HG03039 (cell line): ENCODE results near the gene FBXL20.

ENCODE experiments used
- ATAC-seq: cut with Tn5 transposase; IDR thresholded peaks from one replicate; pipeline ENCODE4 v1.9.1; 2021; ENCODE audit warnings: mild to moderate bottlenecking, moderate library complexity; ENCODE audit not compliant: unreplicated experiment

FBXL20 gene

DNA sequence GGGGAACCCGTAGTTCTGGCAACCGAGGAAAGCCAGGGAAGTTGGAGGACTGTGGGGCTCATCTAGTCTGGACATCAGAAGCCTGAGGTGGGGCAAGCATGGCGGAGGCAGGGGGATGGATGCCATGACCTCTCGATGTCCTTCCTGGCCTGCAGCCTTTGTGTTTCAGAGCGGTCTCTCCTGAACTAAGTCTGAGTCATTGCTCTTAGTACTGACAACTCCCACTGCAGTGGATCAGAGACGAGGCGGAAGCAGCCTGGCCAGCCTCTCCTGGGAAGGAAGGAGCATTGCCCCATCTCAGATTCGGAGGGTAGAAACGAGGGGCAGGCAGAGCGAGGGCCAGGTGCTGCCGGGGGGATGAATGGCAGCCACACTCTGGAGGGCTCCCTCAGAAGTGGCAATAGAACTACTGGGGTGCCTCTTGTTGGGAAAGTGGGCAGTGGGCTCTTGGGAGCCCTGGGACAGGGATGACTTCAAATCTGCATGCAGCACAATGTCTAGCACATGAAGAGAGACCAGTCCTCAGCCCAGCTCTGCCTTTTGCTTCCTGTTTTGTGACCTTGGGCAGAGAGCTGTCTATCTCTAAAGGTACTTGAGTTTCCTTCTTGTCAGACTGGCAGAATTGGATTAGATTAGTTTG lies 172.0 kb downstream of the FBXL20 start:
- no peak for ATAC-seq

DNA sequence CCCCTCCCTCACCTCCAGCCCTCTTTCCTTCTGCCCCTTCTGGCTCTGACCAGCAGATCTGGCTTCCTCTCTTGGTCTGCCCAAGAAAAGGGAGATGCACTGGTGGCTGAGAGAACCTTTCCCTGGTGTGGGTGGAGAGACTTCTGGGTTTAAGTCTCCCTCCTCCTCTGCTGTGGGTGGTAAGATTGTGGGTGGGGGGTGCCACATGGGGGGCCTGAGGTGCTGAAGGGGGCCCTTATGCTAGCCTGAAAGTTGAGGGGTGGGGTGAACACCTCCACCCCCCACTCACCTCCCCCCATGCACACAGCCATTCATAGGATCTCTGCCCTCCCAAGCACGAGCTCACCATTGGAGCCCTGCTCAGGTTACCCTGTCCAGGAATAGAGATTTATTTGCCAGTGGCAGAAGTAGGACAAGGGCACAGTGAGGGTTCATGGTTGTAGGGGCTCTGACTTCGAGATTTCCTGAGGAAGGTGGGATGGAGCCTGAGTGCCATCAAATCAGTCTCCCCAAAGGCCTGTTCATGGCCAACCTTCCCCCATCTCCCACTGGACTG lies 174.0 kb downstream of the FBXL20 start:
- no peak for ATAC-seq

- ATAC-seq = no peak
Observed at GRCh38 chr17:39225959-39226683, 175.3 kb downstream of the FBXL20 start.

DNA sequence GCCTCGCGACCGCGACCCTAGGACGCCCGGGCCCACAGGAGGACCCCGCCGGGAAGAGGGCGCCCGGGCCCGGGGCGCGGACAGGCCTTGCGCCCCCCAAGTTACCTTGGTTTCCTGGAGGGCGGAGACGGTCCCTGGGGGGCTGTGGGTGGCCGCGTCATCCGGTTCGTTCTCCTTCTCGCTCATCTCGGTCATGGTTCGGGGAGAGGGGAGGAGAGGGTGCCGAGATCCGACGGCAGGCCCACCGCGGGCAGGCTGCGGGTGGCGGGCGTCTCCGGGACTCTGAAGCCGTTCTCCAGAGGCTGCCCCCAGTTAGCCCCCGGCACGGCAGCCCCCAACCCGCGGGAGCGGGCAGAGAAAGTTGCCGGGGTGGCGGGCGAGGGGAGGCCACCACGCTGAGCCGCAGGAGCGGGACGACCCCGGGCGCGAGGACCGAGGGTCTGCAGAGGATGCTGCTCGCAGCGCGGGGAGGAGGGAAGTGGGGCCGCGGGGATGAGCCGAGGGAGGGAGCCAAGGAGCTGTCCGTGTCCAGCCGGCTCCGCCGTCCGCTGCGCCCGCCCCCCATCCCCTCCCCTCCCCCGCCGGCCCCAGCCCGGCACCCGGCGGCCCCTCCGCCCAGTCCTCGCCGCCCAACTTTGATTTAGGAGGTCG lies 176.0 kb downstream of the FBXL20 start, which contains the start of gene STAC2:
STAC2 (minus strand) TSS at position 638 of the 651 bp plus-strand sequence; CDS start at position 195, 443 bp downstream.
- ATAC-seq = no peak

- ATAC-seq = no peak
Observed at GRCh38 chr17:39224778-39225307, 176.6 kb downstream of the FBXL20 start.

- no peak for ATAC-seq
Observed at GRCh38 chr17:39223907-39224777, 177.3 kb downstream of the FBXL20 start.

DNA sequence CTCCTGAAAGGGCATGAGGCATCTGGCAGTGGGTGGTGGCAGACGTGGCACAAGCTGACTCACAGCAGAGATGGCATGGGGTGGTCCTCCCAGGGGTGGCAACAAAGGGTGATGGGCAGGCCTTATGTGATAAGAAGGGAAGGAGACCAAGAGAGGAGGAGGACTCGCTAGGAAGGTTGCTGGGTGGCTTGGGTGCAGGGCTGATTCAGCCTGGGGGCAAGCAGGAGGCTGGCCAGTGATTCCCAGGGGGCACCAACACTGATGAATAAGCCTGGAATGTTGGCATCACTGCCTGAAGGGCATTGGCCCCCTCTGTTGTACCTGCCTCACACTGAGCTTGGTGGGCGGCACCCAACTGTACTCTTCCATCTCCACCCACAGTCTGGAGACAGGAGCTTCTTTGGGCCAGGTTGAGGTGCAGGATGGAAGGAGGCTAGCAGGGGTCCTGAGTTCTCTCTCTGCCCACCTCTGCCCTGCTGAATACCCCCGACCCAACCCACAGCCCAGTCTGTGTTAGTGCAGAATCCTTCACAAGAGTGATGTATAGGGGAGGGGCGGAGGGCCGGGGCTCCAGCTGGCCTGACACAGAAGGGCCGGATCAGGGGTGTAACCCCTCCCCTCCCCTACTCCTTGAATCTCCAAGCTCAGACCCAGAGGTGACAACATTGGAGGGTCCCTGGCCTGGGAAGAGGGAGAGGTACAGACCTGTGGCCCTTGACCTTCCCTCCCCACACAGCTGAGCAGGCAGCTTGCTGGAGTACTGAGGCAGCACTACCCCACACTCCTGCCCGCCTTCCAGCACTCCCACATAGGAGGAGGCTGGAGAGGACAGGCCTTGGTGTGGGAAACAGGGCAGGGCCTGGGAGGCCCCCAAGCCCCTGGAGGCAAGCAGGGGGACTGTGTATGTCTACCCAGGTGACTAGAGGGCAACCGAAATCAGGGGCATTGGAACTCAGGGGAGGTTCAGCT lies 178.3 kb downstream of the FBXL20 start:
- ATAC-seq = no peak

- no peak for ATAC-seq
Observed at GRCh38 chr17:39222151-39222550, 179.3 kb downstream of the FBXL20 start.

- no peak for ATAC-seq
Observed at GRCh38 chr17:39221572-39221971, 179.9 kb downstream of the FBXL20 start.

DNA sequence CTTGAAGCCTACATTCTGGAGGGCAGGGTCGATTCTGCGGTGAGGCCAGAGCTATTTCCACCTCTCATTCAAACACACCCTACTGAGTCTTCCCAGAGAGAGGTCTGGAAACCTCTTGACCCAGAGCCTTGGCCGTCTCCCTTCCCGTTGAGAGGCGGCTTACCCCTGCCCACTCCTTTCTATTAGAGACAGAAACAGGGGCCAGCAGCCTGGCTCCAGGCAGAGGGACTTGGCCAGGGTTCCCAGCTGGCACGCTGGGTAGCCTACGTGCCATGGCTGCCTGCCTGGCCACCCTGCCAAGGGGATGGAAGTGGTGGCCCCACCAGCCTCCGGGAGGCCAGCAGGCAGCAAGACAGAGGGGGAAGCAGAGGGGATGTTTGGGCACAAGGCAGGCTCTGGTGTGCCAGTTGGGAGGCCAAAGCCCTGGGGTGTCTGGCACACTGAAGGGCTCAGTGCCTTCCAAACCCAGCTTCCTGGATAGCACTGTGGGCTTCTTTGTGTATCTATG lies 181.7 kb downstream of the FBXL20 start:
- ATAC-seq = no peak

GRCh38 chr17:39218906-39219305 lies 182.5 kb downstream of the FBXL20 start:
- ATAC-seq = no peak

DNA sequence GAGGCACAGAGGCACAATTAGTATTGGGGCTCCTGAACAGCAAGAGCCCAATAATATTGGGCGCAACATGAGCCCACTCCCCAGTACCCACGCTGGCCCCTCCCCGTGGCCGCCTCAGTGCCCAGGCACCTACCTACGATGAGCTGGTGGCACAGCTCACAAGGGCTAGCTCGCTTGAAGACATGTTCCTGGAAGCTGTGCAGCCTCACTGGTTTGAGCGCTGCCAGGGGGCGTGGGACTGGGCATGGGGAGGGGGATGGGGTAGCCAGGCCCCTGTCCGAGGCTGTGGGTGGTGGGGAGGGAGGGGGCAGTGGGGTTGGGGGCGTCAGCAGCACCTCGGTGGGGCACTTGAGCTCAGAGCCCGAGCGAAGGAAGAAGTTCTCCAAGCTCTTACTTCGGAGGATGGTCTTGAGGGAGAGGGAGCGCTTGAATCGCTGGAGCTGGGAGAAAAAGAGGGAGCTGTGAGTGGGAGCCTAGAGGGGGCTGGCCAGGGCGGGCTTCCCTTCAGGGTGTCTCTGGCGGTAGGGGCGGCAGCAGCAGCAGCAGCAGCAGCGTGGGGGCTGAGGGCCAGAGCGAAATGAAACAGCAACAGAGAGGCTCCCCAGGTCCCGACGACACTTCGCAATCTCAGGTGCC lies 183.6 kb downstream of the FBXL20 start:
- ATAC-seq = no peak

DNA sequence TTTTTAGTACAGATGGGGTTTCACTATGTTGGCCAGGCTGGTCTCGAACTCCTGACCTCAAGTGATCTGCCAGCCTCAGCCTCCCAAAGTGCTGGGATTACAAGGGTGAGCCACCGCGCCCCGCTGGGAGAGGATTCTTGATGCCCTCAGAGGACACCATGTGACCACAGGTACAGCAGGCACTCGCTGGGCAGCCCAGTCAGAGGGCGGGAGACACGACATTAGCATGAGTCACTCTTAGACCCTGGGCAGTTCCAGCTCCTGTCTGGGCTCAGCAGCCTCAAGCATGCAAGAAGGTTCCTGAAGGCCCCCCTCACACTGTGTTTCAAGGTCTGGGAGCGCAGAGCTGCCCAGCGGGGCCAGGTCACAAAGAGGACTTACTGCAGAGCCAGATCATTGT lies 187.6 kb downstream of the FBXL20 start:
- ATAC-seq = no peak

GRCh38 chr17:39212841-39213480 lies 188.5 kb downstream of the FBXL20 start:
- no peak for ATAC-seq

GRCh38 chr17:39212195-39212810 lies 189.1 kb downstream of the FBXL20 start:
- ATAC-seq = no peak

DNA sequence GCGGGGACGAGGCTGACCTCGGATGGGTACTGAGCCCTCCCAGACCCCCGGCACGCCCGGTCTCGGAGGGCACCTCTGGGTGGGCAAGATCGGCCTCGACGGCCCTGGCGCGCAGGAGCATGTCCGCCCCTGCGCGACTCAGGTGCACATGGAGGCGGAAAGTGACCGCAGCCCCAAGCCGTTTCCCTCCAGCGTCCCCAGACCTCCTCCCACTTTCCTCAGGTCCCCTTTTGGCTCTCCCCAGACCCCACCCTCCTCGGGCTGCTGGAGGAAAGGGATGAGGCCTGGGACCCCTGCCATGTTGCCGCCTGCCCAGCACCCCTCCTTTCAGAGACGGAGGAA lies 191.4 kb downstream of the FBXL20 start:
- no peak for ATAC-seq

DNA sequence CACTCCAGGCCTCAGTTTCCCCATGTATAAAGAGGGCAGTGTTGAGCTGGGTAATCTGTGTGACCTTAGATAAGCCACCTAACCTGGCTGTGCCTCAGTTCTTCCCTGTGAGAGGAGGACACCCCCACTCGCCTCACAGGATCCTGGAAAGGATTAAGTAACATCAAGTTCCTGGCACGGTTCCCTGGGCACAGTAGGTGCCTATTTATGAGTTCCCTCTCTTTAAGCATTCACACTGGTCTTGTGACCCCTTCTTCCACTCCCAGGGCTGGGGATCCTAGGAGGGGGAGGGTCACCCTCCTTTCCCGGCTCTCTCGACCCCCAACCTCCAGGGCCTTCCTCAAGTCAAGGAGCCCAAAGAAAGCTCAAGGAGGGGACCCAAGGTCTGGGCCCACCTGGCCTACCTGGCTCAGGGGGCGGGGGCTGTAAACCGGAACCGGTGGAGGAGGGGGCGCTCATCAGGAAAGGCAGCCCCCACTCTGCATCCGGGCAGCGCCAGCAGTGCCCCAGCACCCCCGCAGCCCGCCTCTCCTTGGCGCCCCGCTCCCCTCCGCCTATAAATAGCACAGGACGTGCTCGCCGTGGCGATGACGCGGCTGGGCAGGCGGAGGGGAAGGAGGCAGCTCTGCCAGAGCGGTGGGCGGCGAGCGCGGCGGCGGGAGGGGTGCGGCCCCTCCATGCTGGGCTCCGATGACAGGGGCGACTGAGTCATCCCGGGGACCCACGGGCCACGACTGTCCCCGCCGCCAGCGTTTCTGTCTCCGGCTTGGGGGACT lies 191.9 kb downstream of the FBXL20 start:
- no peak for ATAC-seq
